Lower leg skin (tissue), 3 donors: ENCODE measurements around the gene SPNS2.

ENCODE experiments used
- CTCF ChIP-seq, 3 donors: fragments of 450-650 bp; IDR thresholded peaks; one replicate each; pipeline ENCODE4 v1.5.1; 2016; ENCODE audit warnings: antibody characterized with exemption in 3 of 3, mild to moderate bottlenecking in 3 of 3, moderate library complexity in 2 of 3
- POLR2A ChIP-seq, 2 donors: fragments of 450-650 bp; IDR thresholded peaks; one replicate each; pipeline ENCODE4 v1.6.1; 2016 to 2017; ENCODE audit warnings: antibody characterized with exemption in 2 of 2, mild to moderate bottlenecking in 1 of 2, moderate library complexity in 1 of 2

- TF ChIP-seq CTCF (IDR thresholded peaks at IDR 0.05) = no peak
- no peak for TF ChIP-seq POLR2A (IDR thresholded peaks at IDR 0.05)
Measured at GRCh38 chr17:4460661-4461060, 38.0 kb upstream of the SPNS2 start.
